HEK293 (cell line): ENCODE measurements around the gene NUDT3.

Source experiments
- CTCF ChIA-PET: fragments of 350-600 bp; formaldehyde crosslinking; extraction: SDS; loops from one replicate; lab custom pipeline; 2021; ENCODE audit warnings: antibody characterized with exemption; lab: Yijun Ruan, JAX
- POLR2A ChIA-PET: fragments of 300-600 bp; formaldehyde crosslinking; extraction: SDS; loops from one replicate; lab custom pipeline; 2020; ENCODE audit warnings: antibody characterized with exemption, inconsistent platforms; lab: Yijun Ruan, JAX
- H3K27ac ChIP-seq: fragments of 200-500 bp; sonication (Bioruptor generic); 2 replicates; pipeline ENCODE4 v1.5.1; 2014; ENCODE audit warnings: low read depth, low read length, control low read depth, inconsistent platforms; ENCODE audit errors: extremely low read depth
- H3K36me3 ChIP-seq, 2 experiments: fragments of 200-500 bp in 1 of 2; sonication (Bioruptor generic) in 1 of 2; 1 replicate in 1 of 2; 2 replicates in 1 of 2; pipeline ENCODE4 v1.5.1; 2014 to 2017; ENCODE audit warnings: inconsistent platforms in 2 of 2, low read length in 2 of 2; ENCODE audit not compliant: control insufficient read depth in 2 of 2, insufficient read depth in 1 of 2
- H3K4me1 ChIP-seq: fragments of 200-500 bp; sonication (Bioruptor generic); 2 replicates; pipeline ENCODE4 v1.5.1; 2014; ENCODE audit warnings: mild to moderate bottlenecking, low read length, inconsistent platforms; ENCODE audit not compliant: control insufficient read depth, insufficient read depth
- H3K4me3 ChIP-seq: 2 replicates; pipeline ENCODE4 v1.5.1; 2011; ENCODE audit warnings: low read depth, mild to moderate bottlenecking, control low read depth, low read length, moderate library complexity
- H3K9me3 ChIP-seq: fragments of 200-500 bp; sonication (Bioruptor generic); 2 replicates; pipeline ENCODE4 v1.5.1; 2014; ENCODE audit warnings: low read depth, low read length, inconsistent platforms; ENCODE audit not compliant: control insufficient read depth, insufficient read depth
- BCL6B ChIP-seq: fragments of 450-650 bp; formaldehyde crosslinking; IDR thresholded peaks from 2 replicates; pipeline ENCODE4 v1.5.1; 2017; ENCODE audit warnings: missing biosample characterization, missing genetic modification characterization
- EGR2 ChIP-seq: fragments of 450-650 bp; formaldehyde crosslinking; IDR thresholded peaks from 2 replicates; pipeline ENCODE4 v1.5.1; 2016; ENCODE audit warnings: low read depth, missing biosample characterization, missing genetic modification characterization
- KLF9 ChIP-seq: fragments of 450-650 bp; formaldehyde crosslinking; IDR thresholded peaks from 2 replicates; pipeline ENCODE4 v1.5.1; 2016; ENCODE audit warnings: missing biosample characterization, missing genetic modification characterization, low read depth
- MEIS1 ChIP-seq: sonication (generic); formaldehyde crosslinking; IDR thresholded peaks from 2 replicates; pipeline ENCODE4 v1.8.1; 2022; ENCODE audit warnings: missing genetic modification reagents, mild to moderate bottlenecking, borderline replicate concordance
- OSR2 ChIP-seq: fragments of 450-650 bp; formaldehyde crosslinking; IDR thresholded peaks from 2 replicates; pipeline ENCODE4 v1.5.1; 2016; ENCODE audit warnings: missing biosample characterization, missing genetic modification characterization
- SCRT1 ChIP-seq: fragments of 450-650 bp; formaldehyde crosslinking; IDR thresholded peaks from 2 replicates; pipeline ENCODE4 v1.5.1; 2016; ENCODE audit warnings: missing biosample characterization, missing genetic modification characterization, borderline replicate concordance
- SETDB1 ChIP-seq: IDR thresholded peaks from one replicate; pipeline ENCODE4 v1.6.1; 2017; ENCODE audit warnings: mild to moderate bottlenecking, low read length, moderate library complexity, mixed read lengths; ENCODE audit not compliant: insufficient read length
- SP2 ChIP-seq: fragments of 450-650 bp; formaldehyde crosslinking; IDR thresholded peaks from 2 replicates; pipeline ENCODE4 v1.5.1; 2016; ENCODE audit warnings: missing biosample characterization, missing genetic modification characterization
- YY1 ChIP-seq: fragments of 450-650 bp; formaldehyde crosslinking; IDR thresholded peaks from 2 replicates; pipeline ENCODE4 v1.5.1; 2018; ENCODE audit warnings: missing biosample characterization, missing genetic modification characterization
- ZBTB21 ChIP-seq: fragments of 450-650 bp; formaldehyde crosslinking; IDR thresholded peaks from 2 replicates; pipeline ENCODE4 v1.5.1; 2017; ENCODE audit warnings: missing biosample characterization, missing genetic modification characterization
- ZBTB44 ChIP-seq: fragments of 450-650 bp; IDR thresholded peaks from 2 replicates; pipeline ENCODE4 v1.5.1; 2018; ENCODE audit warnings: missing biosample characterization, mild to moderate bottlenecking, missing genetic modification characterization
- ZFHX2 ChIP-seq: fragments of 450-650 bp; formaldehyde crosslinking; conservative IDR thresholded peaks from 2 replicates; pipeline ENCODE4 v1.5.1; 2016; ENCODE audit warnings: missing biosample characterization, missing genetic modification characterization
- ZFP37 ChIP-seq: fragments of 450-650 bp; formaldehyde crosslinking; IDR thresholded peaks from 2 replicates; pipeline ENCODE4 v1.5.1; 2016; ENCODE audit warnings: missing biosample characterization, missing genetic modification characterization
- ZFP69B ChIP-seq: fragments of 450-650 bp; formaldehyde crosslinking; IDR thresholded peaks from 2 replicates; pipeline ENCODE4 v1.5.1; 2016; ENCODE audit warnings: missing biosample characterization, missing genetic modification characterization
- ZNF133 ChIP-seq: fragments of 450-650 bp; formaldehyde crosslinking; IDR thresholded peaks from 2 replicates; pipeline ENCODE4 v1.5.1; 2016; ENCODE audit warnings: missing biosample characterization, missing genetic modification characterization
- ZNF157 ChIP-seq: fragments of 450-650 bp; formaldehyde crosslinking; IDR thresholded peaks from 2 replicates; pipeline ENCODE4 v1.5.1; 2016; ENCODE audit warnings: missing biosample characterization, missing genetic modification characterization
- ZNF174 ChIP-seq: fragments of 450-650 bp; formaldehyde crosslinking; IDR thresholded peaks from 2 replicates; pipeline ENCODE4 v1.5.0; 2017; ENCODE audit warnings: missing biosample characterization, mild to moderate bottlenecking, missing genetic modification characterization
- ZNF239 ChIP-seq: fragments of 450-650 bp; formaldehyde crosslinking; IDR thresholded peaks from 2 replicates; pipeline ENCODE4 v1.5.1; 2016; ENCODE audit warnings: missing biosample characterization, missing genetic modification characterization
- ZNF513 ChIP-seq: fragments of 450-650 bp; IDR thresholded peaks from 2 replicates; pipeline ENCODE4 v1.5.1; 2018; ENCODE audit warnings: missing biosample characterization, missing genetic modification characterization
- ZNF544 ChIP-seq: fragments of 450-650 bp; formaldehyde crosslinking; IDR thresholded peaks from 2 replicates; pipeline ENCODE4 v1.5.0; 2017; ENCODE audit warnings: missing biosample characterization, missing genetic modification characterization
- ZNF610 ChIP-seq: fragments of 450-650 bp; formaldehyde crosslinking; IDR thresholded peaks from 2 replicates; pipeline ENCODE4 v1.5.1; 2016; ENCODE audit warnings: missing biosample characterization, missing genetic modification characterization, borderline replicate concordance
- ZNF623 ChIP-seq: fragments of 450-650 bp; formaldehyde crosslinking; IDR thresholded peaks from 2 replicates; pipeline ENCODE4 v1.5.1; 2016; ENCODE audit warnings: missing biosample characterization, missing genetic modification characterization
- ZNF626 ChIP-seq: fragments of 450-650 bp; sonication (Bioruptor Pico); formaldehyde crosslinking; IDR thresholded peaks from 2 replicates; pipeline ENCODE4 v1.5.1; 2018; ENCODE audit warnings: missing biosample characterization, missing genetic modification characterization, inconsistent platforms
- ZNF677 ChIP-seq: fragments of 450-650 bp; IDR thresholded peaks from 2 replicates; pipeline ENCODE4 v1.5.0; 2018; ENCODE audit warnings: missing biosample characterization, mild to moderate bottlenecking, missing genetic modification characterization, moderate library complexity
- ZNF701 ChIP-seq: fragments of 450-650 bp; formaldehyde crosslinking; IDR thresholded peaks from 2 replicates; pipeline ENCODE4 v1.5.1; 2016; ENCODE audit warnings: missing biosample characterization, missing genetic modification characterization
- ZSCAN16 ChIP-seq: fragments of 450-650 bp; formaldehyde crosslinking; IDR thresholded peaks from 2 replicates; pipeline ENCODE4 v1.5.1; 2016; ENCODE audit warnings: missing biosample characterization, missing genetic modification characterization
- ZSCAN30 ChIP-seq: fragments of 450-650 bp; IDR thresholded peaks from 2 replicates; pipeline ENCODE4 v1.5.1; 2018; ENCODE audit warnings: missing biosample characterization, mild to moderate bottlenecking, missing genetic modification characterization, moderate library complexity

NUDT3 gene

GRCh38 chr6:34284563-34285447, 107.7 kb downstream of the NUDT3 start:
- no peaks in the 10 kb centered on the region for H3K9me3 ChIP-seq
- peaks cover 0 to 17% of the 10 kb centered on the region in 2 experiments; a peak in 1 of 3 replicates for H3K36me3 ChIP-seq
- TF ChIP-seq ZFHX2: peak; percentile 69
- TF ChIP-seq EGR2: peak; percentile 69
- TF ChIP-seq ZNF677 (tag by site-specific recombination): no peak
- H3K27ac ChIP-seq: no peak overlapping the region
- ChIA-PET POLR2A (no interaction called here), CTCF (interaction anchor here (1.2 kb wide), 1 partner anchor 16 kb away, joined by 4 read pairs; no protein-coding TSS in a partner anchor)
- H3K4me1 ChIP-seq: no peaks in the 10 kb centered on the region
- no peak overlapping the region for H3K4me3 ChIP-seq

- ChIA-PET POLR2A (no interaction called here), CTCF (interaction anchor here (0.6 kb wide), 2 partner anchors 503 to 1250 kb away, joined by 3 read pairs; no protein-coding TSS in a partner anchor)
- Histone ChIP-seq H3K27ac (no peak overlapping the region), H3K4me1 (no peaks in the 10 kb centered on the region), H3K4me3 (no peak overlapping the region), H3K9me3 (no peaks in the 10 kb centered on the region), H3K36me3 (peaks cover 0 to 12% of the 10 kb centered on the region in 2 experiments; a peak in 1 of 3 replicates)
- no peak for TF ChIP-seq YY1 (tag by site-specific recombination)
- TF ChIP-seq SETDB1: no peak
- TF ChIP-seq ZNF174: no peak
- no peak for TF ChIP-seq ZNF157 (tag by site-specific recombination)
- TF ChIP-seq SP2 (tag by site-specific recombination): no peak
- TF ChIP-seq BCL6B (tag by site-specific recombination): no peak
- no peak for TF ChIP-seq KLF9 (tag by site-specific recombination)
- TF ChIP-seq OSR2 (tag by site-specific recombination): no peak
- TF ChIP-seq ZNF544: no peak
- no peak for TF ChIP-seq ZNF133 (tag by site-specific recombination)
- TF ChIP-seq ZSCAN16 (tag by site-specific recombination): no peak
- TF ChIP-seq MEIS1 (CRISPR knock-in tag): no peak
- no peak for TF ChIP-seq ZNF626 (tag by site-specific recombination)
- TF ChIP-seq SCRT1 (tag by site-specific recombination): no peak
Measured at GRCh38 chr6:34281702-34282334, 110.7 kb downstream of the NUDT3 start.

- H3K36me3 ChIP-seq: peaks cover 0 to 12% of the 10 kb centered on the region in 2 experiments; a peak in 1 of 3 replicates
- H3K27ac ChIP-seq: no peak overlapping the region
- no peaks in the 10 kb centered on the region for H3K4me1 ChIP-seq
- CTCF ChIA-PET: no interaction called here
- H3K4me3 ChIP-seq: no peak overlapping the region
- POLR2A ChIA-PET: no interaction called here
- H3K9me3 ChIP-seq: no peaks in the 10 kb centered on the region
- TF ChIP-seq ZFP69B (no peak), ZNF610 (tag by site-specific recombination) (no peak), ZBTB21 (tag by site-specific recombination) (no peak), ZNF623 (tag by site-specific recombination) (no peak), ZSCAN30 (tag by site-specific recombination) (no peak), ZNF513 (tag by site-specific recombination) (no peak), ZNF239 (tag by site-specific recombination) (no peak), ZBTB44 (no peak), ZFP37 (tag by site-specific recombination) (no peak), ZNF701 (no peak)
Measured at GRCh38 chr6:34280216-34280615, 112.3 kb downstream of the NUDT3 start.
